ENCODE measurements around the gene DHX34.
"Not testable (repeated sequence)": the region's sequence is repeated elsewhere in the genome, so short reads cannot be mapped to it uniquely, and the experiment has no call there.

The DHX34 gene

GRCh38 chr19:47343194-47343802 is 5.8 kb upstream of the DHX34 start:
- no peak for DNase-seq
- H3F3A ChIP-seq (ENCODE audit: insufficient read depth, low read length), result no peaks in the 10 kb centered on the region
- no peak for TF ChIP-seq EZH2phosphoT487 (IDR thresholded peaks at IDR 0.05; ENCODE audit: low read length)
- no peak for TF ChIP-seq CTCF (IDR thresholded peaks at IDR 0.05; ENCODE audit: low read length)
- no peak for TF ChIP-seq EZH2 (optimal IDR thresholded peaks at IDR 0.05; ENCODE audit: low read depth, low read length)

GRCh38 chr19:47344425-47344824 is 4.7 kb upstream of the DHX34 start:
- DNase-seq, result no peak
- Histone ChIP-seq H3K79me2 (ENCODE audit: low read length) (peaks cover 2% of the 10 kb centered on the region), H3K9ac (ENCODE audit: low read length) (no peak overlapping the region), H3K36me3 (replicated peaks; ENCODE audit: insufficient read depth, low read length) (no peaks in the 10 kb centered on the region), H3K4me1 (ENCODE audit: low read length) (peaks cover 4% of the 10 kb centered on the region; the same call in 1 of the 2 replicates), H3K4me2 (ENCODE audit: low read depth, low read length) (no peak overlapping the region), H3F3A (ENCODE audit: insufficient read depth, low read length) (no peaks in the 10 kb centered on the region), H4K20me1 (ENCODE audit: insufficient read depth, low read length) (no peaks in the 10 kb centered on the region), H3K27ac (ENCODE audit: low read length) (no peak overlapping the region), H3K9me2 (replicated peaks; ENCODE audit: insufficient read depth, low read length) (no peaks in the 10 kb centered on the region), H2AFZ (ENCODE audit: low read length) (no peak overlapping the region), H3K9me3 (replicated peaks; ENCODE audit: insufficient read depth, low read length) (no peaks in the 10 kb centered on the region), H3K27me3 (replicated peaks; ENCODE audit: insufficient read depth, low read length) (no peaks in the 10 kb centered on the region), H3K4me3 (ENCODE audit: low read length) (no peak overlapping the region)
- no peak for TF ChIP-seq EZH2 (optimal IDR thresholded peaks at IDR 0.05; ENCODE audit: low read depth, low read length)
- no peak for TF ChIP-seq CTCF (IDR thresholded peaks at IDR 0.05; ENCODE audit: low read length)
- no peak for TF ChIP-seq EZH2phosphoT487 (IDR thresholded peaks at IDR 0.05; ENCODE audit: low read length)

More at GRCh38 chr19:47343194-47343802, 5.8 kb upstream of the DHX34 start:
- H2AFZ ChIP-seq (ENCODE audit: low read length), result no peak overlapping the region
- H3K4me2 ChIP-seq (ENCODE audit: low read depth, low read length), result no peak overlapping the region
- H3K4me3 ChIP-seq (ENCODE audit: low read length), result no peak overlapping the region
- H3K9me2 ChIP-seq (replicated peaks; ENCODE audit: insufficient read depth, low read length), result no peaks in the 10 kb centered on the region
- H3K9ac ChIP-seq (ENCODE audit: low read length), result no peak overlapping the region
- no peaks in the 10 kb centered on the region for H4K20me1 ChIP-seq (ENCODE audit: insufficient read depth, low read length)
- H3K27me3 ChIP-seq (replicated peaks; ENCODE audit: insufficient read depth, low read length), result no peaks in the 10 kb centered on the region
- H3K27ac ChIP-seq (ENCODE audit: low read length), result no peak overlapping the region
- no peaks in the 10 kb centered on the region for H3K36me3 ChIP-seq (replicated peaks; ENCODE audit: insufficient read depth, low read length)
- no peaks in the 10 kb centered on the region for H3K4me1 ChIP-seq (ENCODE audit: low read length)
- no peaks in the 10 kb centered on the region for H3K9me3 ChIP-seq (replicated peaks; ENCODE audit: insufficient read depth, low read length)
- H3K79me2 ChIP-seq (ENCODE audit: low read length), result no peaks in the 10 kb centered on the region

GRCh38 chr19:47346024-47346423 is 3.1 kb upstream of the DHX34 start:
- H3K4me2 ChIP-seq (ENCODE audit: low read depth, low read length); H3F3A ChIP-seq (ENCODE audit: insufficient read depth, low read length); DNase-seq; H3K9me3 ChIP-seq (replicated peaks; ENCODE audit: insufficient read depth, low read length); H4K20me1 ChIP-seq (ENCODE audit: insufficient read depth, low read length); H3K9me2 ChIP-seq (replicated peaks; ENCODE audit: insufficient read depth, low read length); H3K9ac ChIP-seq (ENCODE audit: low read length); H3K27me3 ChIP-seq (replicated peaks; ENCODE audit: insufficient read depth, low read length); H3K4me3 ChIP-seq (ENCODE audit: low read length); H3K4me1 ChIP-seq (ENCODE audit: low read length); H3K36me3 ChIP-seq (replicated peaks; ENCODE audit: insufficient read depth, low read length); H3K27ac ChIP-seq (ENCODE audit: low read length); H2AFZ ChIP-seq (ENCODE audit: low read length): not testable (repeated sequence)
- peaks cover 16% of the 10 kb centered on the region for H3K79me2 ChIP-seq (ENCODE audit: low read length)

GRCh38 chr19:47350630-47351029 is 1.5 kb downstream of the DHX34 start:
- Histone ChIP-seq H3K27me3 (replicated peaks; ENCODE audit: insufficient read depth, low read length) (no peaks in the 10 kb centered on the region), H4K20me1 (ENCODE audit: insufficient read depth, low read length) (no peaks in the 10 kb centered on the region), H3K4me3 (ENCODE audit: low read length) (no peak overlapping the region), H3K9me3 (replicated peaks; ENCODE audit: insufficient read depth, low read length) (no peaks in the 10 kb centered on the region), H3K36me3 (replicated peaks; ENCODE audit: insufficient read depth, low read length) (no peaks in the 10 kb centered on the region), H3K27ac (ENCODE audit: low read length) (no peak overlapping the region), H3K9me2 (replicated peaks; ENCODE audit: insufficient read depth, low read length) (no peaks in the 10 kb centered on the region), H3K4me2 (ENCODE audit: low read depth, low read length) (no peak overlapping the region), H2AFZ (ENCODE audit: low read length) (no peak overlapping the region), H3F3A (ENCODE audit: insufficient read depth, low read length) (no peaks in the 10 kb centered on the region), H3K4me1 (ENCODE audit: low read length) (peaks cover 9% of the 10 kb centered on the region; the same call in 1 of the 2 replicates), H3K9ac (ENCODE audit: low read length) (no peak overlapping the region), H3K79me2 (ENCODE audit: low read length) (peaks cover 27% of the 10 kb centered on the region)
- TF ChIP-seq CTCF (IDR thresholded peaks at IDR 0.05; ENCODE audit: low read length) (no peak), EZH2 (optimal IDR thresholded peaks at IDR 0.05; ENCODE audit: low read depth, low read length) (no peak), EZH2phosphoT487 (IDR thresholded peaks at IDR 0.05; ENCODE audit: low read length) (no peak)
- no peak for DNase-seq

All from MM.1S (cell line).